A549 treated with RU486 at 1 μM for 4 hours (cell line): ENCODE results near the gene C1QTNF5. TPM values are rescaled to one million over a fixed set of nuclear protein-coding genes. Genes with fewer than 3 reads are reported as not detected.

Source experiments
- total RNA-seq: library from RNA; stranded (reverse); fragments of 200-300 nt; extraction: Qiagen RNA extraction; gene quantifications from 5 replicates; pipeline ENCODE4 v1.2.3, GENCODE V29; 2022; ENCODE audit warnings: low read depth

Gene C1QTNF5, protein sequence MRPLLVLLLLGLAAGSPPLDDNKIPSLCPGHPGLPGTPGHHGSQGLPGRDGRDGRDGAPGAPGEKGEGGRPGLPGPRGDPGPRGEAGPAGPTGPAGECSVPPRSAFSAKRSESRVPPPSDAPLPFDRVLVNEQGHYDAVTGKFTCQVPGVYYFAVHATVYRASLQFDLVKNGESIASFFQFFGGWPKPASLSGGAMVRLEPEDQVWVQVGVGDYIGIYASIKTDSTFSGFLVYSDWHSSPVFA
- total RNA-seq: not detected in 5 replicates

DNA sequence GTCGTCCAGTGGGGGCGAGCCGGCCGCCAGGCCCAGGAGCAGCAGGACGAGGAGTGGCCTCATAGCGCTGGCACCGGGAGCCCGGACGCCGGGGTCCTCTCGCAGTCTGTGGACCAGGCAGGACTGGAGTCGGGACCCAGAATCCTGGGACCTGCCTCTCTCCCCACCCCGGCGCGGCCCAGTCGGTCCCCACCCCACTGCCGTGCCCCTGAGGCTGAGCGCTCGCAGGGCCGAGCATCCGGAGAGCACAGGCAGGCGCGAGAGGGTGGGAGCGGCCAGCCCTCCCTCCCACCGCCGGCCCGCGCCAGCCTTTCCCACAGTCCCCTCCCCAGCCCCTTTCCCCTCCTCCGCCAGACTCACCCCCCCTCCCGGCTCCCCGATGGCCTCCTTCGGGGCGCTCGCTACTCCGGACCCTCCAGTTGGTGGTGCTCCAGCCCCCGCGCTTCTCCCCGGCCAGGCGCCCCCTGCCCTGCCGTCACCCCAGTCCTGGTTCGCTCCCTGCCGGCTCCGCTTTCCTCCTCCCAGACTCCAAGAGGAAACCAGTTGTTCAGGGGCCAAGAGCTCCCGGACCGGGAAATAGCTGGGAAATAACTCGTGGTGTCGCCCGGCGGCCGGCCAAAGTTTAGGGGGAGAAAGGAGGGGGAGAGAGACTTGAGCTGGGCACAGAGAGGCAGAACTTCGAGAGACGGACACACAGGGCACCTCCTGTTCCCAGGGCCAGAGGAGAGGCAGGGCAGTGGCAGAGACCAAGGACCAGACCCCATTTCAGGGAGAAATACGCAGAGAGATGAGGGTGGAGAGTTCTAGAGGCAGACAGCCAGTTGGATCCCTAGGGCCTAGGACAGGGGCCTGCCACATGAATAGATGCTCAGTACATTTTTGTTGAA lies at the start of gene C1QTNF5:
C1QTNF5 (minus strand) TSS at position 549 of the 887 bp plus-strand sequence; CDS start at position 63, 486 bp downstream.

GRCh38 chr11:119381181-119381988 lies 40.7 kb upstream of the C1QTNF5 start, which contains the start of gene USP2:
TSS of gene USP2 (minus strand) at chr11:119381690. CDS start at chr11:119373480, 8,210 bp downstream.

GRCh38 chr11:119346605-119347004 lies 5.9 kb upstream of the C1QTNF5 start, which contains the start of gene MFRP:
TSS of gene MFRP (minus strand) at chr11:119346705. CDS start at chr11:119346513, 192 bp downstream.

DNA sequence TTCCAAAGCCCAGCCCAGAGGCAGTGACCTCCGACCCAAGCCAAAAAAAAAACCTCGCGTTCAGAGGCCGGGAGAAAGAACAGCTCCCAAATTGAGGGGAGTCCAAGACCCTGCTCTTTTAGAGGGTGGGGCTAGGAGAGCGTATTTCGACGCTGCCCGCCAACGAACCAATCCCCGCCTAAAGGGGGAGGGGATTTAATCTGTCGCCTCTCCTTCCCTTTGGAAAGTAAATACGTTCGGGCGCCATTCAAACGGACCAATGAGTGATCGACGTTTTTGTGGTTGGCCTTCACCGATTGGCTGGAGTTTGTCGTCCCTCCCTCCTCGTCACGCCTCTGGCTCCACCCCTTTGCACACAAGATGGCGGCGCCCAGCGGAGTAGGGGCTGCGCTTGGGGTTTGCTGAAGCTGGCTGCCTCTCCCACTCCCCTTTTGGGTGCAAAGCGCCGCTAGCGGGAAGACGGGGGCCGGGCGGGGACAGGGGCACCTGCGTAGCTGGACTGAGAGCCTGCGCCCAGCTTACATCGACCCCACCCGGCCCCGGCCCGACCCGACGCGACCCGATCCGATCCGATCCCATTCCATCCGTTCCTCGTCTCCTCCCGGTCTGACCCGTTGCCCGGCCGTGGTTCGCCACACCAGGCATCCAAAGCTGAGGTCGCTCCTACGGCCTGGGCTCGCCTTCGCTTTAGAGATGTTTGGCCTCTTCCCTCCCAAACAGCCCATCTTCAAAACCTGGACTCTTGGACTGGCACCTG lies 6.3 kb downstream of the C1QTNF5 start, which contains the start of gene RNF26:
RNF26 (plus strand) TSS at position 354 of the 757 bp plus-strand sequence. CDS start 596 bp downstream, outside the sequence.

GRCh38 chr11:119316729-119317591 lies 23.7 kb downstream of the C1QTNF5 start, which contains the start of gene MCAM:
TSS of gene MCAM (minus strand) at chr11:119317130. CDS start at chr11:119317101, 29 bp downstream.

Other genes with a start within 250 kb of the C1QTNF5 start
- gene DPAGT1, start 239.0 kb downstream of the C1QTNF5 start, total RNA-seq: 33.0 to 40.4 TPM (median 38.6 TPM) in 5 replicates
- 4.9 to 7.1 TPM (median 6.0 TPM) in 5 replicates for gene C2CD2L, start 233.5 kb downstream of the C1QTNF5 start, total RNA-seq
- gene HINFP, start 219.3 kb downstream of the C1QTNF5 start, total RNA-seq: 9.7 to 11.5 TPM (median 11.0 TPM) in 5 replicates
- gene ABCG4, start 191.8 kb downstream of the C1QTNF5 start, total RNA-seq: 0.18 to 0.37 TPM (median 0.21 TPM) in 5 replicates
- gene NLRX1, start 172.2 kb downstream of the C1QTNF5 start, total RNA-seq: 7.5 to 12.3 TPM (median 10.4 TPM) in 5 replicates
- 0.13 to 0.47 TPM (median 0.21 TPM) in 3 of 5 replicates, not detected in the others for gene NHERF4, start 155.4 kb downstream of the C1QTNF5 start, total RNA-seq
- gene CBL, start 134.5 kb downstream of the C1QTNF5 start, total RNA-seq: 5.5 to 9.3 TPM (median 9.0 TPM) in 5 replicates
- gene MCAM, start 23.8 kb downstream of the C1QTNF5 start, total RNA-seq: 9.4 to 11.7 TPM (median 10.6 TPM) in 5 replicates
- gene RNF26, start 6.4 kb downstream of the C1QTNF5 start, total RNA-seq: 27.6 to 41.9 TPM (median 37.2 TPM) in 5 replicates
- gene MFRP, start 5.8 kb upstream of the C1QTNF5 start, total RNA-seq: not detected in 5 replicates
- gene USP2, start 40.8 kb upstream of the C1QTNF5 start, total RNA-seq: 0.18 to 0.62 TPM (median 0.28 TPM) in 5 replicates
- gene THY1, start 82.3 kb upstream of the C1QTNF5 start, total RNA-seq: 12.0 to 18.2 TPM (median 12.7 TPM) in 5 replicates